NCI-H128 (cell line): Measurements from ENCODE around the gene IRAK1BP1.
"Not testable (repeated sequence)": the region's sequence is repeated elsewhere in the genome, so short reads cannot be mapped to it uniquely, and the experiment has no call there.

Experiments used
- DNase-seq: peaks from one replicate; lab custom pipeline; 2025; ENCODE audit not compliant: unreplicated experiment; lab: John Stamatoyannopoulos, UW

IRAK1BP1 gene

DNA sequence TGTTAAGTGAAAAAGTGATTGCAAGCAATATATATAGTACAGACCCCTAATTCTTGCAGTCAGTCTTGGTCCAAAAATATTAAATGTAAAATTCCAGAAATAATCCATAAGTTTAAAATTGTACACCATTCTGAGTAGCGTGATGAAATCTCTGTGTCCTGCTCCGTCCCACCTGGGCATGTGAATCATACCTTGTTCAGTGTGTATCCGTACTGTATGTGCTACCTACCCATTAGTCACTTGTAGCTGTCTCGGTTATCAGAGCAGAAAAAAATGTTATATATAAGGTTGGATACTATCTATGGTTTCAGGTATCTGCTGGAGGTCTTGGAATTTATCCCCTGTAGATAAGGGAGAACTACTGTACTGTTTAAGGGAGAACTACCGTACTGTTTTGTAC is 16.3 kb downstream of the IRAK1BP1 start:
- no peak for DNase-seq

GRCh38 chr6:78889901-78890300 is 22.6 kb downstream of the IRAK1BP1 start:
- DNase-seq, result not testable (repeated sequence)

- DNase-seq, result no peak
These were observed 28.9 kb downstream of the IRAK1BP1 start for GRCh38 chr6:78896227-78896626.

DNA sequence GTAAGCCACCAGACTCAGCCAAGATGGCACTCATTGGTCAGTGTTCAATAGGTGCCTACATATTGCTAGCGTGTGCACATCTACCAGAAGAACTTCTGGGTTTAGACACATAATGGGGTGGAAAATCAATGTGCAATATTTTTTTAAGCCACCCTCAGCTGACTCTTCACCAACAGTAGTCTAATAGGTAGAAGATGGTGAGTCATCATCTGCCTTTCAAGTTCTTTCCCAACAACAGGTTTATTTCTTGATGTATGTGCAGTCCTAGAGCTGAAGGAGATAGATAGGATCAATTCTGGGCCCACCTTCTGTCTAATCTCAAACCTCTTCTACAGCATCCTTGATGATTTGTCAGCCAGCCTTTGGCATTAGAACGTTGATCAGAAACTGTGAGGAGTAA is 41.3 kb downstream of the IRAK1BP1 start:
- DNase-seq, result no peak

- no peak for DNase-seq
These were observed 42.0 kb downstream of the IRAK1BP1 start for GRCh38 chr6:78909391-78909790.

DNA sequence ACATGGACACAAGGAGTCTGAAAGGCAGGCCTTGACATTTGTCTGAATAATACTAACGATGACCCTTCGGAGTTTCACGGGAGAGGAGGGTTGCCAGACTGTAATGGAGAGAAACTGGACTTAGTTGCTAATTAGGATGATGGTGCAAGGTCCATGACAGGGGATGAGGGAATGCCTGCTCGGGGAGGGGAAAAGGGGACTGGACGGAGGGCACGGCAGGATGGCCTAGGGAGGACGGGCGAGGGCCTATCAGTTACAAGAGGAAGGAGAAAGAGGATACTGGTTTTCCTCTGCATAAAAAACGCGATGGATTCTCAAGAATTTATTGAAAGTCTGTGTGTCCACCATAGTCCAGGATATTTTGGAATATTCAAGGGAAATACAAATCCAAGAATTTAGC is 42.7 kb downstream of the IRAK1BP1 start:
- DNase-seq, result no peak

DNA sequence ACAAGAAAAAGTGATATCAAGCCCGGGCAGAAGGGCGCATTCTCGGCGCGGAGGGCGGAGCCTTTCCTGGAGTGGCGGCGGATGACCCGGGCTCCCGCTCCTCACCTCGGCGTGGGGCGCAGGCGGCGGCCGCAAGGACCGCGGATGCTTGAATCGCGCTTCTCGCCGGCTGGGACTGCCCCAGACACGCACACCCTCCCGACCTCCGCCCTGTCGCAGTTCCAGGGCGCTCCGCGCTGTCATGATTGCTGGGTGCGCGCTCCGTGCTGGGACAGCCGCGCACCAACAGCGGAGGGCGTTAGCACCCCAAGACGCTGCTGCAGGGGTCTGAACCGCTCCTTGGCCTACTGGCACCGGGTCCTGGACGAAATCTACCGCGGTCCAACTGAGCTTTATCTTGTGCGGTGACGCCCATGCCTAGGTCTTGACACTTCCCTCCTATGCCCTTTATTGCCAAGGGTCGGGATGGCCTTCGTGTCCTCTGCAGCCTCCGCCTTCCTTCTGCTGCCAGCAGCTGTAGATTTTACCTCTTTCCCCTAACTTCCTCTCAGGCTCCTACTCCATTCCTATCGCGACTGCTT is 43.3 kb downstream of the IRAK1BP1 start:
- DNase-seq, result no peak

GRCh38 chr6:78911218-78911940 is 44.0 kb downstream of the IRAK1BP1 start:
- no peak for DNase-seq

DNA sequence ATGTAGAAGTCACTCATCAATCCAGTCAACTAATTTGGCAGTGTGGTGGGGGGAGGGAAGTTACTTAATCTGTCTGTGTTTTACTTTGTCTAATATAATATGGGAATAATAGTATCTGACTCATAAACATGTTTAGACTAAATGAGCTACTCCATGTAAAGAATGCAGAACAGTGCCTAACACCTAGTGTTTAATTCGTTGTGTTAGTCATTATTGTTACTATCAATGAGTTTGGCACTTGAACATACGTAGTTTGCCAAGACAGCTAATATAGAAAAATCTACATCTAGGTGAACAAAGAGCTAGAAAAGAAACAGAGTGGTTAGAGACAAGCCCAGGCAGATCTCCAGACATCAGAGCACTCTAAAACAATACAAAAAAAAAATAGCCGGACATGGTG is 49.1 kb downstream of the IRAK1BP1 start:
- DNase-seq, result no peak

- no peak for DNase-seq
These were observed 50.4 kb downstream of the IRAK1BP1 start for GRCh38 chr6:78917788-78918187.

DNA sequence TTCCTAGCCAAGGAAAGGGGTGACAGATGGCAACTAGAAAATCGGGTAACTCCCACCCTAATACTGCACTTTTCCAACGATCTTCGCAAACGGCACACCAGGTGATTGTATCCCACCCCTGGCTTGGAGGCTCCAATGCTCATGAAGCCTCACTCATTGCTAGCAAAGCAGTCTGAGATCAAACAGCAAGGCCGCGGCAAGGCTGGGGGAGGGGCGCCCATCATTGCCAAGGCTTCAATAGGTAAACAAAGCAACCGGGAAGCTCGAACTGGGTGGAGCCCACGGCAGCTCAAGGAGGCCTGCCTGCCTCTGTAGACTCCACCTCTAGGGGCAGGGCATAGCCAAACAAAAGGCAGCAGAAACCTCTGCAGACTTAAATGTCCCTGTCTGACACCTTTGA is 53.8 kb downstream of the IRAK1BP1 start:
- not testable (repeated sequence) for DNase-seq

DNA sequence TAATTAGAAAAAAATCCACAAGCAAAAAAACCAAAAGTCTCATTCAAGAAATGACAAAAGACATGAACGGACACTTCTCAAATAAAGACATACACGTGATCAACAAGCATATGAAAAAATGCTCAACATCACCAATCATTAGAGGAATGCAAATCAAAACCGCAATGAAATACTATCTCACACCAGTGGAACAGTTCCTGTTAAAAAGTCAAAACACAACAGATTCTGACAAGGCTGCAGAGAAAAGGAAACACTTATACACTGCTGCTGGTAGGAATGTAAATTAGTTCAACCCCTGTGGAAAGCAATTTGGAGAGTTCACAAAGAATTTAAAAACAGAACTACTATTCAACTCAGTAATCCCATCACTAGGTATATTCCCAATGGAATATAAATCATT is 58.0 kb downstream of the IRAK1BP1 start:
- DNase-seq, result no peak

DNA sequence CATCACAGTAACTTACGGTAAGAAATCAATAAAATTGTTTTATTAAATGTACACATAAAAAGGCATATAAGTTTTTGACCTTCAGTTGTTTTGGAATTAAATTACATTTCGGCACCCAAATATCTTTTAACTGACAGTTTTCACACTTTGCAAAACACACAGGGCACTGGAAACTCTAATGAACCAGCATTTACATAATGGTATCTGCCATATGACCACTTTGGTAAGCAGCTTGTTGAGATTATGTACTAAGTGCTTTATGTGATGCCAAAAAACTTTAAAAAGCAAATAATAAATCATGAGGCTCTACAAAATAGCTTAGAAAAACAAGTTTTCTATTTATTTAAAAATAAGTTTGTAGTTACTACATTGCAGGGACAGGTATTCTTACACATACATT is 68.2 kb downstream of the IRAK1BP1 start:
- no peak for DNase-seq

GRCh38 chr6:78936515-78936914 is 69.2 kb downstream of the IRAK1BP1 start:
- DNase-seq, result no peak

GRCh38 chr6:78942446-78942845 is 75.1 kb downstream of the IRAK1BP1 start:
- no peak for DNase-seq

DNA sequence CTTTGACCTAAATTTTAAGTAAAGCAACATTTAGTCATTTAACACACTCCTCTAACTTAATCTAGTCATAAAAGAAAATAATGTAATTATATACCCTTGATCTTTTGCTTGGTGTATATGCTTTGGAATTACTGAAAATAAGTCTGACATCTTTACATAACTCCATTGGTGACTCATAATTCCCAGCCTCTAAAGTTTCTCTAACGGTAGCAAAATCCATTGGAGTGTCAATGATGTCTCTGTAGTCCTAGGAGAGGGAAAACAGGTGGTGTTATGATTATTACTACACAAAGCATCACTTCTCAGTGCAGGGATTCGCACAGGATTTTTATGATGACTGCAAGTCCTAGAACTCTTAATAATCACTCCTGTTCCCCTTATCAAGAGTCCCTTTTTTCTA is 80.2 kb downstream of the IRAK1BP1 start:
- DNase-seq, result no peak

DNA sequence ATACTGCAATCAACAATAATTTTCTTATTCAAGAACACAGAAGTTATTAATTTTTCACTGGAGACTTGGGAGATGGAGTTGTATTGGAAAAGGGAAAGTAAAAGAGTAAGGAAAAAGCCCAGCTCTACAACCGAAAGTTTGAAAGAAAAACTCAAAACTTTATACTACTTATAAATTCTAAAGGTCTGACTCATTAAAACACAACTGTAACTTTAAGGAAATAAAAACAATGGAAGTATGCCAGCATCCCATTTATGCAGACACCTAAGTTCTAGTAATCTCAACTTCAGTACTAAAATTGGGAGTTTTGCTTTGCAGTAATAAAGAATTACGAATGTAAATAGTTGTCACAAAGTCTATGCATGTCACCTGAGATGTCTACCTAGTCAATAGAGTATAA is 80.6 kb downstream of the IRAK1BP1 start:
- no peak for DNase-seq

DNA sequence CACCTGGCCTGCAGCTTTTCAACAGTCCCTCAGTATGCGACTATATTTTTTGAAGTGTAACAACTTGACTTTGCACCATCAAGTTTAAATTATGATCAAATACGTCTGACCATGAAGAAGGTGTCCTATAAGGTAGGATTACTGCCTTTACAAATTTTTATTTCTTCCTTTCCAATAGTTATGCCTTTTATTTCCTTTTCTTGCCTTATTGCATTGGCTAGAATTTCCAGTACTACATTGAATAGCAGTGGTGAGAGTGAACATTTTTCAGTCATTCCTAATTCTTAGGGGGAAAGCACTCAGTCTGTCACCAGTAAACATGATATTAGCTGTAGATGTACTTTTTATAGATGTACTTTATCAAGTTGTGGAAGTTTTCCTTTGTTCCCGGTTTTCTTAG is 81.4 kb downstream of the IRAK1BP1 start:
- DNase-seq, result no peak

DNA sequence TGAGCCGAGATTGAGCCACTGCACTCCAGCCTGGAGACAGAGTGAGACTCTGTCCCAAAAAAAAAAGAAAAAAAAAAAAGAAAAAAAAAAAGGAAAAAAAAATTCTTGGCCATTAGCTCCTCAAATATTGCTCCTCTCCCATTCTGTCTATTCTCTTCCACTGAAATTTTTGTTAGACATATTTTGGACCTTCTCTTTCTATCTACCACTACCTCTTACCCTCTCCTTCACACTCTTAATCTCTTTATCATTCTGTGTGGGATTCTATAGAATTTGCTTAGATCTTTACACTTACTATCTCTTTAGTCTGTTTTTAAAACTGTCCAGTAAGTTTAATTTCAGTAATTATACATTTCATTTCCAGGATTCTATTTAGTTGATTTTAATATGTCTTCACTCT is 85.0 kb downstream of the IRAK1BP1 start:
- DNase-seq, result no peak
